Glutamatergic neuron (in vitro differentiated cells): ENCODE data around the gene MLLT3. TPM values are rescaled to one million over a fixed set of nuclear protein-coding genes. Genes with fewer than 3 reads are reported as not detected.

Source experiments
- DNase-seq: peaks from one replicate; pipeline ENCODE4 v3.0.0; 2022
- H3K27ac Mint-ChIP-seq: one replicate; pipeline ENCODE4 v1.8.0; 2020; ENCODE audit warnings: mild to moderate bottlenecking, mixed read lengths, inconsistent platforms; ENCODE audit not compliant: unreplicated experiment
- H3K27me3 Mint-ChIP-seq: one replicate; pipeline ENCODE4 v1.8.0; 2020; ENCODE audit warnings: mild to moderate bottlenecking, moderate library complexity, mixed read lengths, inconsistent platforms; ENCODE audit not compliant: unreplicated experiment
- H3K36me3 Mint-ChIP-seq: one replicate; pipeline ENCODE4 v1.8.0; 2020; ENCODE audit warnings: mild to moderate bottlenecking, mixed read lengths, inconsistent platforms; ENCODE audit not compliant: unreplicated experiment
- H3K4me1 Mint-ChIP-seq: one replicate; pipeline ENCODE4 v1.8.0; 2020; ENCODE audit warnings: mild to moderate bottlenecking, low read depth, mixed read lengths, inconsistent platforms; ENCODE audit not compliant: unreplicated experiment
- H3K4me3 Mint-ChIP-seq: one replicate; pipeline ENCODE4 v1.8.0; 2020; ENCODE audit warnings: mild to moderate bottlenecking, mixed read lengths, inconsistent platforms; ENCODE audit not compliant: unreplicated experiment
- H3K9me3 Mint-ChIP-seq: one replicate; pipeline ENCODE4 v1.8.0; 2020; ENCODE audit warnings: mild to moderate bottlenecking, moderate library complexity, mixed read lengths, inconsistent platforms; ENCODE audit not compliant: unreplicated experiment
- total RNA-seq: library from RNA; stranded (reverse); fragmentation: NEBNext Ultra II Directional; extraction: Animal tissue kit (Norgen Biotek cat#: 25700); gene quantifications from one replicate; pipeline ENCODE4 v1.2.1, GENCODE V29; 2021; ENCODE audit not compliant: unreplicated experiment
- TF ChIP-seq, protein P1 (sequence below): fragments of 200-600 bp; sonication (generic); IDR thresholded peaks from one replicate; pipeline ENCODE4 v1.5.0; 2021; ENCODE audit not compliant: partially characterized antibody, unreplicated experiment

MLLT3 gene
- total RNA-seq, 1 donor from 2014 or later = 11.7 TPM

DNA sequence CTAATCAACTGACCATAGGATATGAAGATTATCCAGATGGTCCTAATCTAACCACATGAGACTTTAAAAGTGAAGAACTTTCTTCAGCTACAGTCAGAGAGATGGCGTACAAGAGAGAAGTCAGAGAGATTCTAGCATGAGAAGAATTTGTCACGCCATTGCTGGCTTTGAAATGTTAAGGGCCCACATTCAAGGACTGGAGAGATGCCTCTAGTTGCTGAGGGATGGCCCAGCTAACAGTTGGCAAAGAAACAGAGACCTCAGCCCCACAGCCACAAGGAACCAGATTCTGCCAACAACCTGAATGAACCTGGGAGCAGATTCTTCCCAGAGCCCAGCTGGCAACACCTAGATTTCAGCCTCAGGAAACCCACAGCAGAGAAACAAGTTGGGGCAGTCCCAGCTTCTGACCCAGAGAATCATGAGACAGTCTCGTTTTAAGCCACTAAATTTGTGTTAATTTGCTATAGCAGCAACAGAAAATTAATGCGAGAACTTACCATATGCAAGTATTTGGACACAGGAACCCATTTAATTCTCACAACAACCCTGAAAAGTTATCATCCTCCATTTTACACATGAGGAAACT, 132.0 kb downstream of the MLLT3 start:
- no peak for DNase-seq
- TF ChIP-seq, protein P1, sequence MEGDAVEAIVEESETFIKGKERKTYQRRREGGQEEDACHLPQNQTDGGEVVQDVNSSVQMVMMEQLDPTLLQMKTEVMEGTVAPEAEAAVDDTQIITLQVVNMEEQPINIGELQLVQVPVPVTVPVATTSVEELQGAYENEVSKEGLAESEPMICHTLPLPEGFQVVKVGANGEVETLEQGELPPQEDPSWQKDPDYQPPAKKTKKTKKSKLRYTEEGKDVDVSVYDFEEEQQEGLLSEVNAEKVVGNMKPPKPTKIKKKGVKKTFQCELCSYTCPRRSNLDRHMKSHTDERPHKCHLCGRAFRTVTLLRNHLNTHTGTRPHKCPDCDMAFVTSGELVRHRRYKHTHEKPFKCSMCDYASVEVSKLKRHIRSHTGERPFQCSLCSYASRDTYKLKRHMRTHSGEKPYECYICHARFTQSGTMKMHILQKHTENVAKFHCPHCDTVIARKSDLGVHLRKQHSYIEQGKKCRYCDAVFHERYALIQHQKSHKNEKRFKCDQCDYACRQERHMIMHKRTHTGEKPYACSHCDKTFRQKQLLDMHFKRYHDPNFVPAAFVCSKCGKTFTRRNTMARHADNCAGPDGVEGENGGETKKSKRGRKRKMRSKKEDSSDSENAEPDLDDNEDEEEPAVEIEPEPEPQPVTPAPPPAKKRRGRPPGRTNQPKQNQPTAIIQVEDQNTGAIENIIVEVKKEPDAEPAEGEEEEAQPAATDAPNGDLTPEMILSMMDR = no peak
- H3K36me3 Mint-ChIP-seq = no peaks in the 10 kb centered on the region
- H3K27me3 Mint-ChIP-seq = no peaks in the 10 kb centered on the region
- H3K4me1 Mint-ChIP-seq = peaks cover 4% of the 10 kb centered on the region
- no peak overlapping the region for H3K27ac Mint-ChIP-seq
- H3K9me3 Mint-ChIP-seq = no peaks in the 10 kb centered on the region
- H3K4me3 Mint-ChIP-seq = no peak overlapping the region

DNA sequence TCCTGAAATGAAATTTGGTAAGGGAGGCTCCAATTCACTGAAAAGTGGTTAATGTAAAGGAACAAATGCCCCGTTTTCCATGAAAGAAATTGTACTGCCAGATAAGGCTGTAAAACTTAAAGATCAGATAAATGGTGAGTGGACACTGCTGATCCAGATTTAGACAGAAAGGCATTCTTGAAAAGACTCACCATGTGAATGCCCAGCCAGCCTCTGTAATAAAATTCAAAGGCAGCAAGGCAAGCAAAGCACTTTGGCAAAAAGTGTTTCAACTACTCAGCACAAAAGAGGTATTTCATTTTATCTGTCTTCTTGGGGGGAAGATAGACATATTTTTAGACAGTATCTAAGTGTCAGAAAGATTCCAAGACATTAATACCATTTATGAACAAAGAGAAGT, 133.6 kb downstream of the MLLT3 start:
- DNase-seq = no peak
- TF ChIP-seq, protein P1 = no peak
- no peak overlapping the region for H3K4me3 Mint-ChIP-seq
- H3K9me3 Mint-ChIP-seq = no peaks in the 10 kb centered on the region
- no peaks in the 10 kb centered on the region for H3K4me1 Mint-ChIP-seq
- no peak overlapping the region for H3K27ac Mint-ChIP-seq
- no peaks in the 10 kb centered on the region for H3K27me3 Mint-ChIP-seq
- no peaks in the 10 kb centered on the region for H3K36me3 Mint-ChIP-seq

DNA sequence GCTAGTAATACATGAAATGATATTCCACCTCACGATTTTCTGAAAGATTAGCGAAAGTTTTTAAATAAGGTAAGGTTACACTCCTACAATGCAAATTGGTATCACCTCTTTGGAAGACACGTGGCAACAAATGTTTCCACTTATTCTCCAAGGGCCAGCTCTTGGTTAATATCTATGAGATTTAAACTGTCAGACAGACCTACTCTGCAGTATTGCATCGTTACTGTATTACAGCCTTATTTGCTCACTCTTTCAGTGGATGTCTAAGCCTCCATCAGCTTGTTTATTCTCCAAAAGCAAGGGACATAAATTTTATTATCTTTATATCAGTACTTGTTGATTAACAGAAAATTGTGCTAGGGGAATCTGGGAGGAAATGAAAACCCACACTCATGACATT, 135.7 kb downstream of the MLLT3 start:
- Mint-ChIP-seq H3K27ac (no peak overlapping the region), H3K27me3 (peaks cover under 1% of the 10 kb centered on the region), H3K9me3 (no peaks in the 10 kb centered on the region), H3K4me3 (no peak overlapping the region), H3K4me1 (peaks cover under 1% of the 10 kb centered on the region), H3K36me3 (no peaks in the 10 kb centered on the region)
- no peak for DNase-seq
- TF ChIP-seq, protein P1 = no peak

DNA sequence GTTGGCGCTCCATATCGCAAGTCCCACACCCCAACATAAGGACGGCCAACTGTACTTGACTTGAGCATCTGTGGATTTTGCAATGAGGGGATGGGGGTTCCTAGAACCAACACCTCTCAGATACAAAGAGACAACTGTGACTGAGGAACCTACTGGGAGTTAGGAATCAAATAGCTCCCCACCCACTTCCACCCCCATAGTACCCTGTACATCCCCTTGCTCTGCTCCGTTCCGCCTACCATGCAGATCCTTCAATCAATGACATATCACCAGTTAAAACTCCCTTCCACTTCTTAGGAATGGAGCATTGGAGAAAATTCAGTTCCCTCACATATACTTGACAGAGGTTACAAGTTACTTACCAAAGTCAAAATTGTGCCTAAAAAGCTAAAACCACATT, 140.9 kb downstream of the MLLT3 start:
- no peaks in the 10 kb centered on the region for H3K36me3 Mint-ChIP-seq
- H3K27me3 Mint-ChIP-seq = peaks cover 1% of the 10 kb centered on the region
- TF ChIP-seq, protein P1 = no peak
- DNase-seq = no peak
- peaks cover 3% of the 10 kb centered on the region for H3K4me1 Mint-ChIP-seq
- H3K9me3 Mint-ChIP-seq = no peaks in the 10 kb centered on the region
- no peak overlapping the region for H3K4me3 Mint-ChIP-seq
- H3K27ac Mint-ChIP-seq = no peak overlapping the region

DNA sequence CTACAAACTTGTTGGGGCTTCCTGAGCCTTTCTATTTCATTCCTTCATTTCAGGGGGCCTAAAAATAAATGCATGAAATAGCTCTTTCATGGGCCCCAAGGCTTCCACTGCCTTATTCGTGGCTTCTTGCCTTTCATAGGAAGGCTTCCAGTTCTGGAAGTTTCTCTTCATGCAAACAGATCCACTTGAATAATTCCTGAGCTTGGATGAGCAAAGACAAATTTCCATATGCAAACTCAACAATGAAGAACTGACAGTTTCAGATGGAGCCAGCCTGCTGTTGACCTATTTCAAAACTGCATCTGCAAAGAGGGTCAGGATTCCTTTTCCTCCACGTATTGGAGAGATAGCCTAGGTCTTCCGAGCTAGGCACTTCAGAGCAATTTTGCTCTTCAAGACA, 142.1 kb downstream of the MLLT3 start:
- no peak overlapping the region for H3K27ac Mint-ChIP-seq
- H3K4me1 Mint-ChIP-seq = peaks cover 3% of the 10 kb centered on the region
- peaks cover 1% of the 10 kb centered on the region for H3K27me3 Mint-ChIP-seq
- no peaks in the 10 kb centered on the region for H3K36me3 Mint-ChIP-seq
- no peak overlapping the region for H3K4me3 Mint-ChIP-seq
- H3K9me3 Mint-ChIP-seq = no peaks in the 10 kb centered on the region
- TF ChIP-seq, protein P1 = no peak
- no peak for DNase-seq
